Left cardiac atrium (tissue), 4 donors: ENCODE results near the gene SEPTIN2. TPM values are rescaled to one million over a fixed set of nuclear protein-coding genes. Genes with fewer than 3 reads are reported as not detected.
A peak's percentile ranks its signal among the peaks of the same experiment; 100 is the strongest.
"Not testable (repeated sequence)": the region's sequence is repeated elsewhere in the genome, so short reads cannot be mapped to it uniquely, and the experiment has no call there.

Experiments used
- ATAC-seq, 2 donors: fragments of 200-7000 bp; cut with Tn5 transposase; one replicate each; pipeline ENCODE4 v1.9.1; 2020; ENCODE audit warnings: mild to moderate bottlenecking in 2 of 2, moderate library complexity in 2 of 2
- DNase-seq: peaks from one replicate; pipeline ENCODE4 v3.0.0-alpha.2; 2020
- intact Hi-C, 2 donors: fragments of 100-400 bp; cut with DNase I; formaldehyde crosslinking; loops; one replicate each; pipeline versions ENCODE4 v1.14.1 to v1.15.1; 2022 to 2023
- total RNA-seq, 2 donors: library from RNA; stranded (reverse); fragmentation: NEBNext Ultra II Directional; extraction: Animal tissue kit (Norgen Biotek cat#: 25700); gene quantifications; one replicate each; pipeline ENCODE4 v1.2.1, GENCODE V29; 2021
- donor health status: DM: no; HTN: yes; CAD: no.
- donor health status: DM: no; HTN: yes; CAD: no; lungs with severe emphysema.
- donor health status: DM: yes; HTN: yes; CAD: no.
- donor health status: Dilated cardiomyopathy.

The SEPTIN2 gene
- total RNA-seq, 2 donors from 2014 or later: 194 to 328 TPM

DNA sequence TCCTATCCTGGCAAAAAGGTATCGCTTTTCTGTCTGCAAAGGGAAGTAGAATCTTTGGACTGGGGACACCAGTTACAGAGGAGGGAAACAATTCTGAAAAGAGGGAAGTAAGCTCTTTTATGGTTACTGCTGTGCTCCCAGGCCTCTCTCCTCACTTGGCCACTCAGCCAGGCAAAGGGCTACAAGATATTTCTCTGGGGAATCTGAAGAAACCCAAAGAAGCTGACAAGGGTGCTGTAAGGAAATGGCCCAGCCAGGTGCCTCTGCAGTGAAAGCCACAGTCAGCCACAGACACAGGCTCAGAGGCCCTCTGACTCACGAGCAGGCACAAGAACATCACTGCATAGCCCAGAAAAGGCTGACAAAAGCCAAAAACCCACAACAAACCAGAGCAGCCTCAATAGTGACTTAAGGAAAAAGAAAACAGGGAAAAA lies 6.0 kb upstream of the SEPTIN2 start:
- ATAC-seq (peak in 1 of 2 donors; percentile 7), DNase-seq (no peak)
- intact Hi-C loops: loop anchor here in 1 of 2 donors (5.0 kb wide), 1 partner anchor 32 kb away; no protein-coding TSS in a partner anchor

DNA sequence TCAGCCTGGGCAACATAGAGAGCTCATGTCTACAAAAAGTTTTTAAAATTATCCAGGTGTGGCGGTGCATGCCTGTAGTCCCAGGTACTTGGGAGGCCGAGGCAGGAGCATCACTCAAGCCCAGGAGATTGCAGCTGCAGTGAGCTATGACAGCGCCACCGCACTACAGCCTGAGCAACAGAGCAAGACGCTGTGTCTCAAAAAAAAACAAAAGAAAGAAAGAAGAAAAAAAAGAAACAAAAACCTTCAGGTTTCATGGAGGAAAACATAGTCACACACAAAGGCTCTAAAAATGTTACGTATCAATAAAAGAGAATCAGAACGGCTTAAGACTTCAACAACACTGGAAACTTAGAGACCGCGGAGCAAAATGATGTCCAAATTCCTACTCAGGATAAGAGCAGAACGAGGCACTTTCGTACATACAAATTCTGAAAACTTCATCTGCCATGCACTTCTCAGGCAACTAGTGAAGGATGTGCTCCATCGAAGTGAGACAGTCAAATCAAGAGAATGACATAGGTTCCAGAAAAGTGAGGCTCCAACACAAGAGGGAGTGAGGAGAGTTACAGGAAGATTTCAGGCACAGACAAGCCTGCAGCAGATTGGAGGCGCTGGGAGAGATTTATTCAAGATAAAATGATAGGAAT lies 4.7 kb upstream of the SEPTIN2 start:
- no peak for DNase-seq
- ATAC-seq: no peak
- intact Hi-C loops: loop anchor here in 1 of 2 donors (5.0 kb wide), 1 partner anchor 34 kb away; no protein-coding TSS in a partner anchor

DNA sequence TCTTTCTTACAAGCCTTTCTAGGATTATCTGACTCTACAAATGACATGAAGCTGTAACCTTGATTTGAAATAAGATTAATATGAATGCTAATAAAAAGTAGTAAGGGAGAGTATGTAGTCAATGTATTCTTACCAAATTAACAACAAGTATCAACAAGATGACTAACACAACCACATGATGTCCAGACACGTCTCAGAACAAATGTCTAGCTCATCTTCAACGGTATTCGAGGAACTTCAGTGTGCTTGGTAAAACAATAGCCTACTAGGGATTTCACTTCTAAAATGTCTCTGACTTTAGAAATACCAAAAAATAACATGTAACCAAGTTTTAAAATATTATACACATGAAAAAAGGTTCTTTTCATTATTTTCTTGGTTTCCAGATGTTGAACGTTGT lies 3.6 kb upstream of the SEPTIN2 start:
- no peak for DNase-seq
- intact Hi-C loops: loop anchor here in 1 of 2 donors (5.0 kb wide), 1 partner anchor 35 kb away; no protein-coding TSS in a partner anchor
- ATAC-seq: no peak

DNA sequence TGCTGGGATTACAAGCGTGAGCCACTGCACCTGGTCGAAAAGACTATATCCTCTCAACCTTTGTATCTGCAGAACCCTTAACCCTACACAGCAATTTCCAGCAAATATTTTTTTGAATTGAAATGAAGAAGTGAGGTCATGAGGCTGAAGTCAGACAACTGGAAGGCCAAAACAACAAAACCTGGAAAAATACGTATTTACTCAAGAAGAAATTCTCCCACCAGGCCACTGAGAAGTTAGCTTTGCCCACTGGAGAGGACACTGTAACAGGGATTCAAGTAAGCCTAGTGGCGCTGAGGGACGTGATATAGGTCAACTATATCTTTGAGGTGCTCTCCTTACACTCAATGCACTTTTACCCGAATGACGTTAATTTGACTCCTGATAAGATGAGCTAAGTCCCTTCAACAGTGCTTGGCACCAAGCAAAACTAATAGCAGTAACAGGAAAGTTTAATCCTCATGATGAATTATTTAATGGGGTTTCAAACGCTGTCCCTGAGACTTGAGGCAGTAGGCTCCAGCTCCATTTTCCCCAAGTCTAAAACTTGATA lies 2.1 kb upstream of the SEPTIN2 start:
- ATAC-seq: no peak
- intact Hi-C loops: loop anchor here in 1 of 2 donors (5.0 kb wide), 1 partner anchor 36 kb away; no protein-coding TSS in a partner anchor
- no peak for DNase-seq

DNA sequence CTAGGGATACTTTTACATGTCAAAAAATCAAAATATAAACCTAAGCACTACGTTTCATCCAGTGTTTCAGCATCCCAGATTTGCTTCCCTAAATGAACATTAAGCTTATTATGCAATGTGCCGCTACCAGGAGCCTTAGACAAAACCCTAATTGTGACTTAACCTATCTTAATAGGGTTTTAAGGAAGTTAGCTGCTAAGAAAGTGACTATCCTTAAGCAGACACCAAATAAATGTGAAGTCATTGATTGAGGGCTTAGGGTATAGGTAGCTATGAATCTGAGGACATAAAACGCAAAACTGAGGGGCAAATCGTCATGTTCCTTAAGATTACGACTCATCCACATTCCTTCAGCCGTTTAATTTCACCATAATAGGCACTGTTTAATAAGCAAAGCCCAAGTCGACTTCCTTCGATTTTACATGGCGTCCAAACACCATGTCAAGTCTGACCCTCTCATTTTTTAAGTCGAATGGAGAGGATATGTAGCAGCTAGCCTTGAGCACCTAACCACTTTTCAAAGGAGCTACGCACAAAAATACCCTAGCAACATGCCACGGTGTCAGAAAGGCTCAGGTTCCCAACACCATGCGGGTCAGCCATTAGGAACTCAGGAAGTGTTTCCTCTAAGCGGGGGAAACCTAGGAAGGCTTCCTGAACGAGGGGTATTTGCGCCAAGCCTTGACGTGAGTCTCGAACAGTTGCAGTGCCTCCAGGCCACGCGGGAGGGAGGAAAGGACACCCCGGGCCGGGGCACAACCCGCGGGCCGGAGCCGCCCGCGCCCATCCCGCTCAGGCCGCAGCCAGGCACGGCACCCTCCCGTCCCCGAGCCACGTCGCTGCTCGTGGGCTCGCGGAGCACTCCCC lies 1.3 kb upstream of the SEPTIN2 start:
- ATAC-seq: no peak
- intact Hi-C loops: loop anchor here in 1 of 2 donors (5.0 kb wide), 1 partner anchor 37 kb away; no protein-coding TSS in a partner anchor
- DNase-seq: no peak

DNA sequence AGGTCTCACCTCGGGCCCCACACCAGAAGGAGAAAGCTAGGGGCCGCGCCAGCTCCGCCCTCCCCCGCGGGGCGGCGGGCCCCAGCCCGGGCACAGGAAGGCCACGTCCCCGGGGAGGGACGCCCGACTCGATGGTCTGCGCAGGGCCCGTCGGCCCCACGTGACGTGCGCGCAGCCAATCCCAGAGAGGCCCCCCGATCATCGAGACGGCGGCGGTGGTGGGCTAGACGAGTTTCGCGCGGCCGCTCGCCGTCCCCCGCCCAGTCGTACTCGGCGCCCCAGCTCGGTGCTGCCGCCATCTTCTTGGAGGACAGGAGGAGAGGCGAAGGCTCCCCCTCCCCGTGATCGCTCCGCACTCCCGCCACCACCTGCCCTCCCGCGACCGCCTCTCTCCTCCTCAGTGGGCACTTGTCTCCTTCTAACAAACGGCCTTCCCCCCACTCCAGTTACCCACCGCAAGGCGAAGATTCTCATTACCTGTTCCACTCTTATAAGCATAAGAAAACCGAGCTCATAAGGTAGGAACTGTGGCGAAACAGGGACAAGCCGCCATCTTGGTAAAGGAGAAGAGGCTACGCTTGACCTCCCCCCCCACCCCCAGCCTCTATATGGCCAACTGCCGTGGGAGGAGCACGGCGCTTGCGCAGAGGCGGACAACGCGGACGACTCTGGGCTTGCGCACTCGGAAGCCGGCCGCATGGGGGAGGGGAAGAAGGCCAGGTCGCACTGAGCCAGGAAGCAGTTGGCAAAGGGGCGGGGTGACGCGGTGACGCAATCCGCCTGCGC lies 439 bp upstream of the SEPTIN2 start, which contains the start of gene HDLBP:
Gene HDLBP (minus strand): TSS at position 580 of the 786 bp plus-strand sequence. CDS start 48,803 bp downstream, outside the sequence.
- intact Hi-C loops: no loop called here
- ATAC-seq (peak; percentile 90 to 95), DNase-seq (peak; percentile 100)

DNA sequence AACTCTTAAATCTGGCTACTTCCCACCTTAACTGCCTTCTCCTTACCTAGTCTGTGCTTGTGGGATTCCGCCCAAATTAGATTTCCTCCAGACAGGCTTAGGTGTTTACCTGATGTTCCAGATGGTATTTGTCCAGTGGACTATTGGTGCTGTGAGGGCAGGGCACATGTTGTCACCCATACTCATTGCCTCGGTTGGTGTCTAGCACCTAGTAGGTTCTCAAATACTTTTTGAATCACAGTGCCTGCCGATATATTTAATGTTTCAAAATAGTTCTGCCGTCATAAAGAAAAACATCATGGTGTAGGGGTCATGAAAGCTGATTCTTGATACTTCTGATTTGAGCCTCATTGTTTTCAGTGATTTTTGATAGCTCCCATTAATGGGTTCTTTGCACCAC lies 1.1 kb downstream of the SEPTIN2 start:
- no peak for DNase-seq
- intact Hi-C loops: no loop called here
- no peak for ATAC-seq

DNA sequence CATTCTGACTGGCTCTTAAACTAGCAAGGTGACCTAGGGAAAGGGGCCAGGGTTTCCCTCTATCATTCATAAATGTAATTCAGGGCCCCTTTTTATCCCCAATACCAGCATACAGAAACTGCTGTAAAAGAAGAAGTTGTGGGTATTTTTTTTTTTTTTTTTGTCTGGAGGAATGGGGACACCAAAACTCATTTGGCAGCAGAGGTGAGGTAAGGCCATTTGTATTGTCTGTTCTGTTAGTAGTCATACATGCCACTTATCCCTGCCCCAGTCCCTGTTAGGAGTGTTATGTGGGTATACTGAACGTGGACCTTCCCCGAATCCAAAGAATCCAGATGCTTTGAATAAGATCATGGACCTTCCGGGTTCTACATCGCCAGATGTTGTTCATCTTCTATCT lies 1.7 kb downstream of the SEPTIN2 start:
- intact Hi-C loops: no loop called here
- no peak for ATAC-seq
- DNase-seq: no peak

DNA sequence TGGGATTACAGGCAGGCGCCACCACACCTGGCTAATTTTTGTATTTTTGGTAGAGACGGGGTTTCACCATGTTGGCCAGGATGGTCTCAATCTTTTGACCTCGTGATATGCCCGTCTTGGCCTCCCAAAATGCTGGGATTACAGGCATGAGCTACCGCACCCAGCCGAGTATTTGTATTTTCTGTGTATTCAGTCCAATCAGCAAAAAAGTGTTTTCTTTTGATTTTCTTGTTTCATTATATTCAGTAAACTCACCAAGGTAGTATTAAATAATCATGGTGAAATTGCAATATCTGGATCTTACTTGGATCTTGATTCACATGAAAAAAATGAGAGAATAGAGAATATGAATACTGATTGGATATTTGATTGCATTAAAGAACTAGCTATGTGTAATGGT lies 3.1 kb downstream of the SEPTIN2 start:
- intact Hi-C loops, DNase-seq, ATAC-seq: not testable (repeated sequence)

DNA sequence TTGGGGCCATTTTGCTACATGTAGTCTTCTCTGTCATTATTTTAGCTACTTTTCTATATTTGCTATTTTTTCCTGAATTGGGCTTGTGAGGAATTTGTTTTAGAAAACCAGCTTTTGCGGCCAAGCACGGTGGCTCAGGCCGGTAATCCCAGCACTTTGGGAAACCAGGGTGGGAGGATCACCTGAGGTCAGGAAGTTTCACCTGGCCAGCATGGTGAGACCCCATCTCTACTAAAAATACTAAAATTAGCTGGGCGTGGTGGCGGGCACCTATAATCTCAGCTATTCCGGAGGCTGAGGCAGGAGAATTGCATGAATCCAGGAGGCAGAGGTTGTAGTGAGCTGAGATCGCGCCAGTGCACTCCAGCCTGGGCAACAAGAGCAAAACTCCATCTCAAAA lies 4.7 kb downstream of the SEPTIN2 start:
- intact Hi-C loops: no loop called here
- ATAC-seq: no peak
- DNase-seq: no peak

DNA sequence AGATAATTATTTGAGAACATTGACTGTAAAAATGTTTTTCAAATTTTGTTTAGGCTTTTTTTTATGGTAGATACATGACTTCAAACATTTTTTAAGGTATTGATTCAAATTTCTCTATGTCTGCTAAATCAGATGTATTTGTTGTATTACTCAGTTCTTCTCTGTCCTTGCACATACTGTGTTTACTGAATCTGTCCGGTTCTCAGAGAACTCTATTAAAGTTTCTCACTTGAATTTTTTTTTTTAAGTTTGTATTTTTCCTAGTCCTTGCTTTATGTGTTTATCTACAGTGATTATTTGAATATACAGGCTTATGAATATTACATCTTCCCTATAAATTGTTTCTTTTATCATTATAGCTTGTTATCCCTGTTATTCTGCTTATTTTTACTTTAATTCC lies 5.3 kb downstream of the SEPTIN2 start:
- intact Hi-C loops: no loop called here
- no peak for ATAC-seq
- no peak for DNase-seq

DNA sequence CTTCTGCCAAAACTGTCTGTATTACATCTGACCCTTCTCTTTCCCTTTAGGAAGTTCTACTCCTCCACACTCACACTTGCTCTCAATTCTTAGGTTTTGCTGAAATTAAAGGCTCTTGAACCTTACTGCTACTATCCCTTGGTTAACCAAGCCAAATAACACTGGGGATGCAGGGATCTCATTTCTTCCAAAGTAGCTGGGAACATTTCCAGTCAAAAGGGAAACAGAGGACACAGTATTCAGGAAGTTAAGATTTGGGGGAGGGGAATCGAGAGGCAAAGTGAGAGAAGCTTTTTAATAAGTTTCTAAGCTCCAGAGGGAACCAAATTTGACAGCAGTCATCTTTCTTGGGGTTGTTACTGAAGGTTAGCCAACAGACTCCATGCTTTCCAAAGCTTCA lies 6.2 kb downstream of the SEPTIN2 start:
- intact Hi-C loops: no loop called here
- ATAC-seq (peak in 1 of 2 donors; percentile 13), DNase-seq (no peak)

DNA sequence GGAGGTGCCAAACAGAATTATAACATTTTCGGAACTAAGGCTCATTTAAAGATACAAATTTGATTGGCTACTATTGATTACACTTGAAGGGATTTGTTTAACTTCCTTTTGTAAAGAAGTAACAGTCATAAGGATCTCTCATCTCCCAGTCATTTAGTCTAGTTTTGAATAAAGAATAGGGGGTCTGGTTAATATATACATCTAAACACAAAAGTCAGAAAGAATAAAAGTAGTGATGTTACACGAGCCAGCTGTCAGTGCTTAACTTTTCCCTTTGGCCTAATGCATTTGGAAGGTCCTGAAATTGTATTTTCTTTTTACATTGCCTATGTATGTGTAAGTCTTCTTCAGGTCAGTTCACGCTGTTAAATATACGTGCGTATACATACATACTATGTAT lies 8.1 kb downstream of the SEPTIN2 start:
- ATAC-seq: no peak
- DNase-seq: no peak
- intact Hi-C loops: no loop called here

DNA sequence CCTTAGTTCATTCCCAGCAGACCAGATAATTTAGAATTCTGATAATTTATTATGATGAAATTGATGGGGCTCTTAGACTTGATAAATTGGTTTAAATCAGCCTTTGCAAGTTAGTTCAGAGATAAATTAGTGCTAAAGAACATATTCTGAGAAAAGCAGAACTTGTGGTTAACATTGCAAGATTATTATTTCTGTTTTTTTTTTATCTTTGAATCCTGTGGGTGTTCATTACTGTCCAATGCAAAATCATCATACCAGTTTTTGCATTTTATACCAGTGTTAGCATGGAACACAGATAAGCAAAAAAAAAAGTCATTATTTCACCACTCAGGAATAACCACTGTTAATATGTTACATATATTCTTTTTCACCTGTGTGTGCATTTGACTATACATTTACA lies 9.1 kb downstream of the SEPTIN2 start:
- ATAC-seq (no peak), DNase-seq (no peak)
- intact Hi-C loops: no loop called here

DNA sequence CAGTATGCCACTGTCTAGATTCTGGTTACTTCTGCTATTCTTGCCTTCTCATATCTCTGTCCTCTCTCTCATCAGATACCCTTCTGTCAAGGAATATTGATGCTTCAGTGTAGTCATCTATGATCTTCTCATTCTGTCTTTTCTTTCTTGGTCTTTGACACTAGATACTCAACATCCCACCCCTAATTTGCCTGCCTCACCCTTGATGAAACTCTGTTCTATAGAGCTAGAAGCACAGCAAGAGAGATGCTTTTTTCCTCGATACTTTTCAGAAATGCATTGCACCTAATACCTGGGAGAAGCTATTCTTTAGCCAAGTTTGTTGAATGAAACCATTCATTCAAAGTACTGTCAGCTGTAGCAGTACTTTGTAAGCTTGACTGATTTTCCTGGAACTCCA lies 9.5 kb downstream of the SEPTIN2 start:
- no peak for ATAC-seq
- no peak for DNase-seq
- intact Hi-C loops: no loop called here

DNA sequence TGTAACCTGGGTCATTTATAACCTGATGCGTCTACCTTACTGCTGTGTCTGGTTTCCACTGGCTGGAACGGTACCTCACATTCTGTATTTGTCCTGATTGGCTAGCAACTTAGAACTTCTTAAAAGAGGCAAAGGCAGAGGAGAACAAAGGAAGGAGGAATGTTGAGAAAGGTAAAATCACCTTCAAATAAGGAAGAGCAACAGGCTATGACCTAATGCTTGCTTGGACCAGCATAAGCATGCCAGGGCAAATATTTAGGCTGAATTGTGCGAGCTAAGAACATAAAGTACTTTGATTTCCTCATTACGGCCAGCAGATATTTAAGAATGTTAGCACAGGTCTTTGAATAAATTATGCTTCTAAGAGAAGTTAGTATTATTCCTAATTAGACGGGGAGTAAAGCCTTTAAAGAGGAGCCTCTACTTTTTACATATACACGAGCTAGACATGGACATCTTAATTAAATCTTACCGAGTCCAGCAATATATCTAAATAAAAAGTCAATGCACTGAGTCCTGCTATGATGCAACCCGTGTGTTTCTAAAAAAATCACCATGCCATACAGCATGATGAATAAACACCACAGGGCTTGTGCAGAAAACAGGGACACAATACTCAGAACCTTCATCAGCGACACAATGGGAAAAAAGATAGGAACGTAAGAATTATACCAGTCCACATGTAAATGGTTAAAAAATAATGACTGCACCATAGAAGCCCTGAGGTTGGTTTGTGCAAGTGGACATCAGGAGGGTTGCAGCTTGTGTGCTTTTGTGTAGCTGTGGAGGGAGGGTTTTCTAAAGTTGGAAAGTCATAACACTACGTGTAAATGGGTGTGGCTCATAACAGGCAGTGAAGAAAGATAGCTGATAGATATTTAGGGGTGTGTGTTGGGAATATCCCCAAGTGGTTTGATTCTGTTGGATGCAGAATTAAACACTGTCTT lies 14.2 kb downstream of the SEPTIN2 start:
- DNase-seq (no peak), ATAC-seq (no peak)
- intact Hi-C loops: no loop called here

DNA sequence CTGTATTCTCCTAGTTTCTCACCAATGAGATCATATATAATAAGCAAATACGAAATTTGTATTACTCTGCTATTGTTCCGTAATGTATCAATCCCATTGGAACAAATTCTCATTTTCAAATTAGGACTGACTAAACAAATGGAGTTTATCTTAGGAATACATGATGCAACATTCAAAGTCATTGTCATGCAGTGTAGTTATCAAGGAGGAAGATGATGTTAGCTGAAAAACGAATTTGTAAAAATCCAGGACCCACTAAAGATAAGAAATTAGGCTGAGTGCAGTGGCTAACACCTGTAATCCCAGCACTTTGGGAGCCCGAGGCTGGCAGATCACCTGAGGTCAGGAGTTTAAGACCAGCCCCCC lies 14.9 kb downstream of the SEPTIN2 start:
- DNase-seq: no peak
- intact Hi-C loops: no loop called here
- no peak for ATAC-seq

DNA sequence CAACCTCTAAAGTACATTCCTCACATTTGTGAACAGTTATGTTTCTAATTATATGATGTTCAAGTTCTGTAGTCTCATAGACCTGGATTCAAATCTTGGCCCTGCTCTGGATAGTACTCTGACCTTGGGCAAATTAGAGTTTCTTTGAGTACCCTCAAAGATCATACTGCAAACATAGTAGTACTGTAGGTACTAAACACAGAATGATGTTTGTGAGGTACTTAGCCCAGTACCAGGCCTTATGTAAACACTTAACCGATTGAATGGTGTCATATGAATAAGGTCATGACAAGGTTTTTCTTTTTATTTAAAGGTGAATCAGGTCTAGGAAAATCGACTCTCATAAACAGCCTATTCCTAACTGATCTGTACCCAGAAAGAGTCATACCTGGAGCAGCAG lies 19.1 kb downstream of the SEPTIN2 start:
- intact Hi-C loops: no loop called here
- DNase-seq (no peak), ATAC-seq (no peak)
